Progenitor cell of endocrine pancreas (in vitro differentiated cells): ENCODE data around the gene DRD5. TPM values are rescaled to one million over a fixed set of nuclear protein-coding genes. Genes with fewer than 3 reads are reported as not detected.

Source experiments
- DNase-seq: peaks from one replicate; pipeline ENCODE4 v3.0.0; 2021; ENCODE audit warnings: low spot score; ENCODE audit not compliant: unreplicated experiment
- H3K27ac Mint-ChIP-seq: 2 replicates; pipeline ENCODE4 v1.8.0; 2021; ENCODE audit warnings: mild to moderate bottlenecking, moderate library complexity, mixed read lengths
- H3K27me3 Mint-ChIP-seq: 2 replicates; pipeline ENCODE4 v1.8.0; 2021; ENCODE audit warnings: mixed read lengths
- H3K36me3 Mint-ChIP-seq: 2 replicates; pipeline ENCODE4 v1.8.0; 2022; ENCODE audit warnings: mixed read lengths; ENCODE audit not compliant: insufficient read depth
- H3K4me1 Mint-ChIP-seq: 2 replicates; pipeline ENCODE4 v1.8.0; 2021; ENCODE audit warnings: low read depth, mixed read lengths
- H3K4me3 Mint-ChIP-seq: 2 replicates; pipeline ENCODE4 v1.8.0; 2021; ENCODE audit warnings: low read depth, mild to moderate bottlenecking, moderate library complexity, mixed read lengths
- H3K9me3 Mint-ChIP-seq: 2 replicates; pipeline ENCODE4 v1.8.0; 2021; ENCODE audit warnings: low read depth, mixed read lengths
- total RNA-seq: library from RNA; stranded (reverse); gene quantifications from 2 replicates; pipeline ENCODE4 v1.2.1, GENCODE V29; 2021
- TF ChIP-seq, protein P1 (sequence below): fragments of 200-600 bp; sonication (generic); IDR thresholded peaks from one replicate; pipeline ENCODE4 v1.5.0; 2021; ENCODE audit warnings: antibody characterized with exemption, mild to moderate bottlenecking; ENCODE audit not compliant: unreplicated experiment

The DRD5 gene
- total RNA-seq, 1 donor from 2014 or later, result not detected

DNA sequence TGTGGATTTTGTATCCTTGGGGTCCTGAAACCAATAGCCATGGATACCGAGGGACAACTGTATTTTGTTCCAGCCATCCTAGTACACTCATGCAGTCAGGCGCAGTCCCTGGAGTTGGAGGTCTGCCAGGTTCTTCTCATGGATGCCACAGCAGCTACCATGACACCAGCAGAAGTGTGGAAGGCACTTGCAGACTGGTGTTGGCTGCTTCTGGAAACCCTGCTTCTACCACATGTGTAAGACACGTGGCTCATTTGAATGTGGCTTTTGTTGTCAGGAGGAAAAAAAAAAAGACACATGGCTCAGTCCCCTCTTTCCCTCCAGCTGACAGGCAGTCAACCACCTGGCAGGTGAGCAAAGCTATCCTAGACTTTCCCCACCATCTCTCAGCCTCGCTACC lies 19.4 kb downstream of the DRD5 start:
- Mint-ChIP-seq H3K9me3 (no peaks in the 10 kb centered on the region), H3K4me3 (no peak overlapping the region), H3K36me3 (no peaks in the 10 kb centered on the region), H3K27ac (no peak overlapping the region), H3K27me3 (peaks cover 30% of the 10 kb centered on the region), H3K4me1 (no peaks in the 10 kb centered on the region)
- TF ChIP-seq, protein P1, sequence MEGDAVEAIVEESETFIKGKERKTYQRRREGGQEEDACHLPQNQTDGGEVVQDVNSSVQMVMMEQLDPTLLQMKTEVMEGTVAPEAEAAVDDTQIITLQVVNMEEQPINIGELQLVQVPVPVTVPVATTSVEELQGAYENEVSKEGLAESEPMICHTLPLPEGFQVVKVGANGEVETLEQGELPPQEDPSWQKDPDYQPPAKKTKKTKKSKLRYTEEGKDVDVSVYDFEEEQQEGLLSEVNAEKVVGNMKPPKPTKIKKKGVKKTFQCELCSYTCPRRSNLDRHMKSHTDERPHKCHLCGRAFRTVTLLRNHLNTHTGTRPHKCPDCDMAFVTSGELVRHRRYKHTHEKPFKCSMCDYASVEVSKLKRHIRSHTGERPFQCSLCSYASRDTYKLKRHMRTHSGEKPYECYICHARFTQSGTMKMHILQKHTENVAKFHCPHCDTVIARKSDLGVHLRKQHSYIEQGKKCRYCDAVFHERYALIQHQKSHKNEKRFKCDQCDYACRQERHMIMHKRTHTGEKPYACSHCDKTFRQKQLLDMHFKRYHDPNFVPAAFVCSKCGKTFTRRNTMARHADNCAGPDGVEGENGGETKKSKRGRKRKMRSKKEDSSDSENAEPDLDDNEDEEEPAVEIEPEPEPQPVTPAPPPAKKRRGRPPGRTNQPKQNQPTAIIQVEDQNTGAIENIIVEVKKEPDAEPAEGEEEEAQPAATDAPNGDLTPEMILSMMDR, result no peak
- DNase-seq, result no peak

DNA sequence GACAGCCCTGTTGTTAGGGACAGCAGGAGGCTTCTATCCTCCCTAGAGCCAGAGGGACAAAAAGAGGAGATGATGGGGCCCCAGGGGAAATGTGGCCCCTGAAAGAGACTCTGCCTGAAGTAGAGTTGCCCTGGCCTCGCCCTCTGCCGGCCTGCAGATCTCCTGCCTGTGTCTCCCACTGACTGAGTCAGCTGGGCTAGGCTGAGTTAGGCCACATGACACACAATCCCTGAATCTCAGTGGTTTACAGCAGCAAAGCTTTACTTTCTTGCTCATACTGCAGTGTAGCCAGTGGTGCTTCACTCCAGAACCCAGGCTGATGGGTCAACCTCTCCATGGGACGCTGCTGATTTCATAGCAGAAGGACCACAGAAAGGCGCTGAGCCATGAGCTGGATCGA lies 23.5 kb downstream of the DRD5 start:
- TF ChIP-seq, protein P1, result no peak
- no peak overlapping the region for H3K4me3 Mint-ChIP-seq
- no peaks in the 10 kb centered on the region for H3K9me3 Mint-ChIP-seq
- H3K27me3 Mint-ChIP-seq, result peaks cover 18% of the 10 kb centered on the region
- no peak overlapping the region for H3K27ac Mint-ChIP-seq
- H3K36me3 Mint-ChIP-seq, result no peaks in the 10 kb centered on the region
- no peaks in the 10 kb centered on the region for H3K4me1 Mint-ChIP-seq
- no peak for DNase-seq

DNA sequence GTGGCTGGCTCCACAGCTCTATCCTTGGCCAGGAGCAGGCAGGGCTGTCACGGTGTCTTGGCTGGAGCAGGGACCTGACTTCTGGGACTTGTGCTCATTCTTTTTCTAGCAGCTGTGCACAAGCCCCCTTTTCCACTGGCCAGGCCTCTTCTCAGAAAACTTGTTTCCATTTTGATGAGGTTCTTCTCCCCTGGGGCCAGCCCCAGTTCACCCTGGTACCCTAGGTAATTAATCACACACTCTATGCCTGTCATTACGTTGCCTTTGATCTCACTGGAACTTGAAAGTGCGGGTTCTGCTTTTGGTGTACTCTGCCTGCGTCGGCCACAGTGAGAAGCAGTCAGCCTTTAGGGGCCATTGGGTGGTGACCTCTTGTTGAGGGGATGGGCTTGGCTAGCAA lies 26.6 kb downstream of the DRD5 start:
- Mint-ChIP-seq H3K4me3 (no peak overlapping the region), H3K4me1 (no peaks in the 10 kb centered on the region), H3K27ac (no peak overlapping the region), H3K36me3 (no peaks in the 10 kb centered on the region), H3K9me3 (no peaks in the 10 kb centered on the region), H3K27me3 (peaks cover 7% of the 10 kb centered on the region)
- TF ChIP-seq, protein P1, result no peak
- DNase-seq, result no peak

DNA sequence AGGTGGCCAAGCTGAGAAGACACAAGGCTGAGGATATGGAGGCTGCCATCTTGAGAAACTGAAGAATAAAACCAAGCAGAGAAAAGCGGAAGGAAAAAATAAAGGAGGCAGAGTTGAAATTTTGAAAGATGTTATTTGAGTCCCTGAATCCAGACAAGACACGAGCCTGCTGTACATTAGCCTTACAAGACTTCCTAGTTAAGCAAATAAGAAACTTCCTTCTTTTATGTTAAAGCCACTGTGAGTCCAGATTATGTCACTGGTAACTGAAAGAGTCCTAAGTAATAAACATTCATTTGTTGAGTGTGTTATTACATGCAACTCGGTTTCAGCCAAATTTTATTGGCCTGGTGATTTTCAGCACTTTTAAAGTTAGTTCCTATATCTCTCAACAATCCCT lies 30.4 kb downstream of the DRD5 start:
- TF ChIP-seq, protein P1, result no peak
- no peaks in the 10 kb centered on the region for H3K36me3 Mint-ChIP-seq
- H3K27me3 Mint-ChIP-seq, result peaks cover 6% of the 10 kb centered on the region

DNA sequence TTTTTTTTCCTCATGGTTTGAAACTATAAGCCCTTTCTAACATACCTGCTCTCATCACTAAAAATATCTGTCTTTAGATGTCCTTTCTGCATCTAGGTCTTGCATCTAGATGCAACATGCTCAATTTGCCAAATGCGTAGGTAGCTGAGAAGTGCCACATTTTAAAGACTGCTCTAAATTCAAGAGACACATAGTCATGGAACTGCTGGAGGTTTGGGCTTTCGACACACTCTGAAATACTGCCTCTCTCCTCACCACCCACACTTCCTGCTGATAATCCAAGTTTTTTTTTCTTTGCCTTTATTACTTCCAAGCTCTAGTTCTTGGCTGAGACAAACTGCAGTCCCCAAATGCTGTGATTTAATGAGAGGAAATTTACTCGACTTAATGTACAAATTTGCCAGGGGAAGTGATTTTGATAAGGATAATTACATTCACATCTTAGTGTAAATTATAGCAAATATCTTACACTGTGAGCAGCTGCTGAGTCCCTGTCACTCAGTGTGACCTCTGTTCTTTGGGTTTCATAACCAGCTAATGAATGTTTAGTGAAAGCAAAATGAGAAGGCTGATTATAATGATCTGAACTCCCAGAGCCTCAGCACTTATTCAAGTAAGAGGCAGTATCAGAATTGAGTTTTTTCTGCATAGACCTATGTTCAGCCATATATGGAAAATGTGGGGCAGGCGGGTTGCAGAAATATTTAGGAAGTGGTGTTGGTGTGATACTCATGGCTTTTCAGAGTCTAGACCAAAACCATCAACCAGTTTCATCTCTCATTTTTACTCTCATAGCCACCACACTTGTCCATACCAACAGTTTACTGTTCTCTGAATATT lies 31.3 kb downstream of the DRD5 start:
- peaks cover 3% of the 10 kb centered on the region for H3K27me3 Mint-ChIP-seq
- H3K36me3 Mint-ChIP-seq, result no peaks in the 10 kb centered on the region
- H3K27ac Mint-ChIP-seq, result no peak overlapping the region
- TF ChIP-seq, protein P1, result no peak
- DNase-seq, result no peak
- no peak overlapping the region for H3K4me3 Mint-ChIP-seq
- H3K4me1 Mint-ChIP-seq, result no peaks in the 10 kb centered on the region
- H3K9me3 Mint-ChIP-seq, result no peaks in the 10 kb centered on the region

More for the DNA sequence above, 30.4 kb downstream of the DRD5 start:
- Mint-ChIP-seq H3K4me1 (no peaks in the 10 kb centered on the region), H3K4me3 (no peak overlapping the region), H3K9me3 (no peaks in the 10 kb centered on the region), H3K27ac (no peak overlapping the region)
- DNase-seq, result no peak
